ENCODE results near the gene CAPZB.
"Not testable (repeated sequence)": the region's sequence is repeated elsewhere in the genome, so short reads cannot be mapped to it uniquely, and the experiment has no call there.

CAPZB gene

DNA sequence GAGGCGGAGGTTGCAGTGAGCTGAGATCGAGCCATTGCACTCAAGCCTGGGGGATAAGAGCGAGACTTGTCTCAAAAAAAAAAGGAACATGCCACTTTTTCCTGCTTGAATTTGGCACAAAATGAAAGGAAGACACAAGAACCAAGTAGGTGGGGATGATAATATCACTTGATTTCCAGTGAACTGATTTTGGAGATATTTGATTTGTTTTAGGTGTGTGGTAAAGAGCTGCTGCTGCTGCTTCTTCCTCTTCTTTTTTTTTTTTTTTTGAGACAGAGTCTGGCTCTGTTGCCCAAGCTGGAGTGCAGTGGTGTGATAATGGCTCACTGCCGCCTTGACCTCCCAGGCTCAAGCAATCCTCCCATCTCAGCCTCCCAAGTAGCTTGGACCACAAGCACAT is 29.9 kb upstream of the CAPZB start:
- no peak for ATAC-seq
- TF ChIP-seq ZFP30 (CRISPR knock-in tag; IDR thresholded peaks at IDR 0.05), result no peak

DNA sequence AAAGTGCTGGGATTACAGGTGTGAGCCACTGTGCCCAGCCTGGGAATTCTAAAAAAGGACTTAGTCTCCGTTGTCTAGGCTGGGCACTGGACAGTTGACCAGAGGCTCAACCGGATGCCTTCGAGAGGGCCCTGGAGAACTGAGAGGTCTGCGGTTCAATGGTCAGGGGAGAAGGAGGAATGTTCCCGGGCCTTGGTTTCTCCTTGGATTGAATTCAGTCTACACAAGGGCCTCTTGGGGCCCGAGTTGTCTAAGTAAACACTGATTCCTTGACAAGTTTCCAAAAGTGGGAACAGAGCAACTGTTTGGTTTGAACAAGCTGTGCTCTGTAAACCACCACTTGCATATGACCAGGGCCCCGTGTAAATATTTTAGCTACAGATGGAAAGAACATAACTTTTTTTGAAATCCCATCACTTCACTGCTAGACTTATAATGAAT is 29.1 kb upstream of the CAPZB start:
- ATAC-seq, result no peak
- TF ChIP-seq OSR1 (CRISPR knock-in tag; IDR thresholded peaks at IDR 0.05) (no peak), CSRNP3 (CRISPR knock-in tag; IDR thresholded peaks at IDR 0.05) (no peak), ZC3H10 (CRISPR knock-in tag; IDR thresholded peaks at IDR 0.05) (no peak), CREB5 (CRISPR knock-in tag; IDR thresholded peaks at IDR 0.05; ENCODE audit: low read depth) (no peak), TSHZ2 (CRISPR knock-in tag; IDR thresholded peaks at IDR 0.05) (no peak), GLIS3 (CRISPR knock-in tag; IDR thresholded peaks at IDR 0.05) (no peak), ESRRG (CRISPR knock-in tag; IDR thresholded peaks at IDR 0.05) (no peak), TOX (CRISPR knock-in tag; IDR thresholded peaks at IDR 0.05; ENCODE audit: borderline replicate concordance) (no peak), ZNF8 (CRISPR knock-in tag; IDR thresholded peaks at IDR 0.05) (no peak), ZFP30 (CRISPR knock-in tag; IDR thresholded peaks at IDR 0.05) (no peak), RARB (CRISPR knock-in tag; IDR thresholded peaks at IDR 0.05) (no peak), PPARA (CRISPR knock-in tag; IDR thresholded peaks at IDR 0.05; ENCODE audit: borderline replicate concordance) (no peak), CSDC2 (CRISPR knock-in tag; IDR thresholded peaks at IDR 0.05) (no peak), SNAI2 (CRISPR knock-in tag; IDR thresholded peaks at IDR 0.05) (no peak), ISL1 (CRISPR knock-in tag; IDR thresholded peaks at IDR 0.05) (no peak), ZNF70 (CRISPR knock-in tag; IDR thresholded peaks at IDR 0.05) (no peak)
- TF ChIP-seq, protein P1, sequence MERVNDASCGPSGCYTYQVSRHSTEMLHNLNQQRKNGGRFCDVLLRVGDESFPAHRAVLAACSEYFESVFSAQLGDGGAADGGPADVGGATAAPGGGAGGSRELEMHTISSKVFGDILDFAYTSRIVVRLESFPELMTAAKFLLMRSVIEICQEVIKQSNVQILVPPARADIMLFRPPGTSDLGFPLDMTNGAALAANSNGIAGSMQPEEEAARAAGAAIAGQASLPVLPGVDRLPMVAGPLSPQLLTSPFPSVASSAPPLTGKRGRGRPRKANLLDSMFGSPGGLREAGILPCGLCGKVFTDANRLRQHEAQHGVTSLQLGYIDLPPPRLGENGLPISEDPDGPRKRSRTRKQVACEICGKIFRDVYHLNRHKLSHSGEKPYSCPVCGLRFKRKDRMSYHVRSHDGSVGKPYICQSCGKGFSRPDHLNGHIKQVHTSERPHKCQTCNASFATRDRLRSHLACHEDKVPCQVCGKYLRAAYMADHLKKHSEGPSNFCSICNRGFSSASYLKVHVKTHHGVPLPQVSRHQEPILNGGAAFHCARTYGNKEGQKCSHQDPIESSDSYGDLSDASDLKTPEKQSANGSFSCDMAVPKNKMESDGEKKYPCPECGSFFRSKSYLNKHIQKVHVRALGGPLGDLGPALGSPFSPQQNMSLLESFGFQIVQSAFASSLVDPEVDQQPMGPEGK (CRISPR knock-in tag; IDR thresholded peaks at IDR 0.05; ENCODE audit: borderline replicate concordance), result no peak
- TF ChIP-seq, protein P2, sequence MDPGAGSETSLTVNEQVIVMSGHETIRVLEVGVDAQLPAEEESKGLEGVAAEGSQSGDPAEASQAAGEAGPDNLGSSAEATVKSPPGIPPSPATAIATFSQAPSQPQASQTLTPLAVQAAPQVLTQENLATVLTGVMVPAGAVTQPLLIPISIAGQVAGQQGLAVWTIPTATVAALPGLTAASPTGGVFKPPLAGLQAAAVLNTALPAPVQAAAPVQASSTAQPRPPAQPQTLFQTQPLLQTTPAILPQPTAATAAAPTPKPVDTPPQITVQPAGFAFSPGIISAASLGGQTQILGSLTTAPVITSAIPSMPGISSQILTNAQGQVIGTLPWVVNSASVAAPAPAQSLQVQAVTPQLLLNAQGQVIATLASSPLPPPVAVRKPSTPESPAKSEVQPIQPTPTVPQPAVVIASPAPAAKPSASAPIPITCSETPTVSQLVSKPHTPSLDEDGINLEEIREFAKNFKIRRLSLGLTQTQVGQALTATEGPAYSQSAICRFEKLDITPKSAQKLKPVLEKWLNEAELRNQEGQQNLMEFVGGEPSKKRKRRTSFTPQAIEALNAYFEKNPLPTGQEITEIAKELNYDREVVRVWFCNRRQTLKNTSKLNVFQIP (CRISPR knock-in tag; IDR thresholded peaks at IDR 0.05; ENCODE audit: borderline replicate concordance, low read depth), result no peak

DNA sequence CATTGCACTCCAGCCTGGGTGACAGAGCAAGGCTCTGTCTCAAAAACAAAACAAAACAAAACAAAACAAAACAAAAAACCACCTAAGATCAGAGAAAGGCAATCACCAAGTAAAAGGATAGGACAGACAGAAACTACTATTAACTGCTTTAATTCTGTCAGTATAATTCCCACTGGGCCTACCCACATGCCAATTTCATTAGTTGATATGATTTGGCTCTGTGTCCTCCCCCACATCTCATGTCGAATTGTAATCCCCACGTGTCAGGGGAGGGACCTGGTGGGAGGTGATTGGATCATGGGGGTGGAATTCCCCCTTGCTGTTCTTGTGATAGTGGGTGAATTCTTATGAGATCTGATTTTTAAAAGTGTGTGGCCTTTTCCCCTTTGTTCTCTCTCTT is 27.2 kb upstream of the CAPZB start:
- TF ChIP-seq ZNF8 (CRISPR knock-in tag; IDR thresholded peaks at IDR 0.05) (no peak), SNAI2 (CRISPR knock-in tag; IDR thresholded peaks at IDR 0.05) (no peak)
- no peak for ATAC-seq

DNA sequence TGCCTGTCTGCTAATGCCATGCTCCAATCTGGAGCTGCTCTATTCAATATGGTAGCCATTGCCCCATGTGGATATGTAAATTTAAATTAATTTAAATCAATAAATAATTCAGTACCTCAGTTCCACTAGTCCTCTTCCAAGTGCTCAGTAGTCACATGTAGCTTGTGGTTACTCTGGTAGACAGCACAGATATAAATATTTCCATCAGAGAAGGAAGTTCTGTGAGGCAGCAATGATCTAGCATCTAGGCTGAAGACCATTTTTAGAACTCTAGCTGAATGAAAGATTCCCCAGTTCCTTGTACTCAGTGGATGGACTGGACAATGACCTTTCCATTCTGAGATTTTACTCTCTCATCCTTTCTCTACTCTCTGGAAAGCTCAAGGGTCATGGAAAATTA is 25.8 kb upstream of the CAPZB start:
- no peak for ATAC-seq
- TF ChIP-seq TCF4 (CRISPR knock-in tag; IDR thresholded peaks at IDR 0.05; ENCODE audit: borderline replicate concordance) (no peak), RARB (CRISPR knock-in tag; IDR thresholded peaks at IDR 0.05) (no peak), BACH2 (CRISPR knock-in tag; IDR thresholded peaks at IDR 0.05; ENCODE audit: borderline replicate concordance) (no peak), ZFP30 (CRISPR knock-in tag; IDR thresholded peaks at IDR 0.05) (no peak), ZNF8 (CRISPR knock-in tag; IDR thresholded peaks at IDR 0.05) (no peak), ZNF565 (CRISPR knock-in tag; conservative IDR thresholded peaks at IDR 0.05; ENCODE audit: low read depth) (no peak), ARNTL (CRISPR knock-in tag; IDR thresholded peaks at IDR 0.05; ENCODE audit: borderline replicate concordance, low read depth) (no peak)

DNA sequence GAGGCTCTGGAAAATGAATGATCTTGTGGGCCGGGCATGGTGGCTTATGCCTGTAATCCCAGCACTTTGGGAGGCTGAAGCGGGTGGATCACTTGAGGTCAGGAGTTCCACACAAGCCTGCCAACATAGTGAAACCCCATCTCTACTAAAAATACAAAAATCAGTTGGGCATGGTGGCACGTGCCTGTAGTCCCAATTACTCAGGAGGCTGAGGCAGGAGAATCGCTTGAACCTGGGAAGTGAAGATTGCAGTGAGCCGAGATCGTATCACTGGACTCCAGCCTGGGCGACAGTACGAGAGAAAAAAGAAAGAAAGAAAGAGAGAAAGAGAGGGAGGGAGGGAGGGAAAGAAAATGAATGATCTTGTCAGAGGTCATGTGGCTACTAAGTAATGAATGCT is 24.3 kb upstream of the CAPZB start:
- not testable (repeated sequence) for ATAC-seq

Data from SK-N-SH treated with all-trans-retinoic acid at 6 μM for 48 hours (cell line).